Thyroid gland (tissue), 4 donors: ENCODE data around the gene PNMA6E. TPM values are rescaled to one million over a fixed set of nuclear protein-coding genes. Genes with fewer than 3 reads are reported as not detected.

Experiments used
- DNase-seq, 2 donors: peaks; one replicate each; pipeline ENCODE4 v3.0.0-alpha.2; 2019
- H3K27ac ChIP-seq, 3 donors: fragments of 200-600 bp; sonication (generic); 1 replicate in 2 of 3; 2 replicates in 1 of 3; pipeline ENCODE4 v1.5.1; 2016 to 2019; ENCODE audit warnings: mild to moderate bottlenecking in 1 of 3, moderate library complexity in 1 of 3
- H3K27me3 ChIP-seq: fragments of 200-600 bp; sonication (generic); one replicate; pipeline ENCODE4 v1.5.1; 2019
- H3K36me3 ChIP-seq, 2 donors: fragments of 200-600 bp; sonication (generic); one replicate each; pipeline ENCODE4 v1.5.1; 2016 to 2019
- H3K4me1 ChIP-seq, 2 donors: fragments of 200-600 bp; sonication (generic); one replicate each; pipeline ENCODE4 v1.5.1; 2017 to 2019
- H3K4me3 ChIP-seq, 3 donors: fragments of 200-600 bp; sonication (generic); replicated peaks in 1 of 3; 1 replicate in 2 of 3; 2 replicates in 1 of 3; pipeline ENCODE4 v1.5.1; 2016; ENCODE audit warnings: mild to moderate bottlenecking in 1 of 3
- H3K9me3 ChIP-seq: fragments of 200-600 bp; sonication (generic); one replicate; pipeline ENCODE4 v1.5.1; 2017
- CTCF ChIP-seq, 6 experiments: fragments of 200-600 bp in 3 of 6; fragments of 450-650 bp in 3 of 6; sonication (generic) in 3 of 6; IDR thresholded peaks; one replicate each; pipeline ENCODE4 v1.5.1; 2016 to 2019; ENCODE audit warnings: antibody characterized with exemption in 6 of 6, mild to moderate bottlenecking in 2 of 6, inconsistent platforms in 1 of 6, moderate library complexity in 1 of 6
- POLR2A ChIP-seq, 2 donors: fragments of 450-650 bp; IDR thresholded peaks; one replicate each; pipeline ENCODE4 v1.6.1; 2017; ENCODE audit warnings: antibody characterized with exemption in 2 of 2, mild to moderate bottlenecking in 2 of 2, moderate library complexity in 1 of 2
- WGBS, 2 donors: methylation state at CpG; one replicate each; pipeline ENCODE4 v1.1.5; 2017; 5-methylcytosine and 5-hydroxymethylcytosine counted together
- intact Hi-C: fragments of 100-400 bp; cut with DNase I; formaldehyde crosslinking; loops from one replicate; pipeline ENCODE4 v1.15.1; 2023
- total RNA-seq, 4 donors: library from RNA; depleted of rRNA; stranded (reverse); fragments of >200 nt; gene quantifications; one replicate each; pipeline ENCODE4 v1.2.3, GENCODE V29; 2016

Gene PNMA6E
- total RNA-seq, 4 donors from 2014 or later, result not detected

GRCh38 chrX:153410373-153410772, 9.2 kb upstream of the PNMA6E start:
- intact Hi-C loops, result no loop called here
- Histone ChIP-seq H3K27me3 (no peaks in the 10 kb centered on the region), H3K27ac (no peak overlapping the region), H3K4me1 (peaks cover 0 to 10% of the 10 kb centered on the region in 2 donors), H3K36me3 (no peaks in the 10 kb centered on the region), H3K4me3 (no peak overlapping the region), H3K9me3 (no peaks in the 10 kb centered on the region)
- no peak for DNase-seq
- TF ChIP-seq CTCF (IDR thresholded peaks at IDR 0.05), result no peak
- TF ChIP-seq POLR2A (IDR thresholded peaks at IDR 0.05), result no peak
- WGBS, 2 donors, result 96% methylated on average over 3 of the region's 15 CpGs; no CpG with 5 or more reads in 1 of the 2 donors

- no peaks in the 10 kb centered on the region for H3K9me3 ChIP-seq
- peaks cover 0 to 10% of the 10 kb centered on the region in 2 donors for H3K4me1 ChIP-seq
- H3K27me3 ChIP-seq, result no peaks in the 10 kb centered on the region
- no peak for DNase-seq
- intact Hi-C loops, result no loop called here
- 86 to 94% methylated on average over 15 to 17 of the region's 30 CpGs for WGBS, 2 donors
- H3K36me3 ChIP-seq, result no peaks in the 10 kb centered on the region
- no peak overlapping the region for H3K4me3 ChIP-seq
- TF ChIP-seq POLR2A (IDR thresholded peaks at IDR 0.05) (no peak), CTCF (IDR thresholded peaks at IDR 0.05) (no peak)
- H3K27ac ChIP-seq, result no peak overlapping the region
Observed at GRCh38 chrX:153409414-153410101, 8.4 kb upstream of the PNMA6E start.

DNA sequence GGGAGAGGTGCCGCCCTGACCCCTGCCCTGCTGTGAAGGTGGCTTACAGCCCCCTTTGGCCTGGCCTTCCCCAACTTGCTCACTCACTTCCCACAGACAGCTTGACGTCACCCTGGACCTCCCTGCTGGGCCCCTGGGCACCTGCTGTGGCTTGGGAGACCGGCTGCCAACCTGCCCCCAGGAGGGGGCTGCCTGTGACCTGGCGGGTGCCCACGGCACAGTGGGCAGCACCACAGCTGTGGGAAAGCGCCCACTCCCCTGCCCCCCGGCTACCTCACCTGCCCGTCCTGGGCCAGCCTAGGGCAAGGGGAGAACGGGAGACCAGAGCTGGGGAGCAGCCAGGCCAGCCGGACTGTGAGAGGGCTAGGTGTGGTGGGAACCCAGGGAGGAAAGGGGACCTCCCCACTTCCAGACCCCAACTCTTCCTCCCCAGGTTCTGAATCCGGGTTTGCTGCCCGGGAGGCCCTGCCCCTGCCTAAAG, 7.8 kb upstream of the PNMA6E start:
- intact Hi-C loops, result no loop called here
- Histone ChIP-seq H3K27ac (no peak overlapping the region), H3K27me3 (no peaks in the 10 kb centered on the region), H3K9me3 (no peaks in the 10 kb centered on the region), H3K36me3 (no peaks in the 10 kb centered on the region), H3K4me1 (peaks cover 0 to 10% of the 10 kb centered on the region in 2 donors), H3K4me3 (no peak overlapping the region)
- no peak for DNase-seq
- WGBS, 2 donors, result no CpG with 5 or more reads among the region's 12 CpGs
- TF ChIP-seq POLR2A (IDR thresholded peaks at IDR 0.05) (no peak), CTCF (IDR thresholded peaks at IDR 0.05) (no peak)

DNA sequence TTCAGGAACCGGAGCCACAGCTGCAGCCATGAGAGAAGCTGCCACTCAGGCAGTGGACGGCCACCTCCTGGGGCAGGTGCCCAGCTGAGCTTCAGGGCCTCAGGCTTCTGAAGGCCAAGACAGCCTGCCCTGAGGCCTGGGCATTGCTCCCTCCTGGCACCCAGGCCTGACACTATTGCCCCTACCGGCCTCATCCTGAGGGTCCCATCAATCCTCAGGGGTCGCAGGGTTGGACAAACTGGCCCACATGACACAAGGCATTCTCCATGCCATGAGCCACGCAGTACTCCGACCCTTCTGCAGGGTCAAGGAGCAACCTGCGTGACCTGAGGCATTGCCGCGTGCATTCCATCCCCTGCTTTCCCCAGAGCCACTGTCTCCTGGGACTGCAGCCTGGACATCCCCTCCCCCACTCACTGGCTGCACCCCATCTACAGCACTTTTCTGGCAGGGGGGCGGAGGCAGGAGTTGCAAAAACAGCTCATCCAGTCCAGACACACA, 7.1 kb upstream of the PNMA6E start:
- Histone ChIP-seq H3K36me3 (no peaks in the 10 kb centered on the region), H3K27me3 (no peaks in the 10 kb centered on the region), H3K4me3 (no peak overlapping the region), H3K9me3 (no peaks in the 10 kb centered on the region), H3K27ac (no peak overlapping the region), H3K4me1 (peaks cover 0 to 10% of the 10 kb centered on the region in 2 donors)
- WGBS, 2 donors, result no CpG with 5 or more reads among the region's 10 CpGs
- no peak for TF ChIP-seq CTCF (IDR thresholded peaks at IDR 0.05)
- TF ChIP-seq POLR2A (IDR thresholded peaks at IDR 0.05), result no peak
- intact Hi-C loops, result no loop called here
- DNase-seq, result no peak

- DNase-seq, result no peak
- Histone ChIP-seq H3K4me1 (peaks cover 0 to 10% of the 10 kb centered on the region in 2 donors), H3K27me3 (no peaks in the 10 kb centered on the region), H3K36me3 (no peaks in the 10 kb centered on the region), H3K27ac (no peak overlapping the region), H3K4me3 (no peak overlapping the region), H3K9me3 (no peaks in the 10 kb centered on the region)
- no CpG with 5 or more reads among the region's 3 CpGs for WGBS, 2 donors
- intact Hi-C loops, result no loop called here
- TF ChIP-seq POLR2A (IDR thresholded peaks at IDR 0.05) (no peak), CTCF (IDR thresholded peaks at IDR 0.05) (no peak)
Observed at GRCh38 chrX:153407736-153408135, 6.6 kb upstream of the PNMA6E start.
